ENCODE measurements around the gene ZNRF1. TPM values are rescaled to one million over a fixed set of nuclear protein-coding genes. Genes with fewer than 3 reads are reported as not detected.

ZNRF1 gene
- total RNA-seq, 4 donors from 2014 or later: 12.8 to 24.1 (median 19.0) TPM

GRCh38 chr16:75116081-75116910 is 117.5 kb downstream of the ZNRF1 start, which contains the start of gene LDHD:
Gene LDHD (minus strand): TSS chr16:75116780. CDS start chr16:75116720, 60 bp downstream.
- Histone ChIP-seq H3K9me3 (peaks cover 0 to 3% (median 0%) of the 10 kb centered on the region in 3 donors), H3K27me3 (no peaks in the 10 kb centered on the region), H3K4me1 (peaks cover 0 to 44% (median 11%) of the 10 kb centered on the region in 3 donors), H3K4me3 (peak within 1 kb of the TSS; percentile 42 to 61), H3K36me3 (peaks cover 0 to 10% of the 10 kb centered on the region in 2 donors), H3K27ac (peak within 1 kb of the TSS in 3 of 4 donors; percentile 39 to 77 (median 70))
- TF ChIP-seq POLR2AphosphoS5 (IDR thresholded peaks at IDR 0.05) (peak; percentile 86), POLR2A (IDR thresholded peaks at IDR 0.05) (peak; percentile 62 to 75), EP300 (IDR thresholded peaks at IDR 0.05) (no peak), CTCF (IDR thresholded peaks at IDR 0.05) (no peak)
- 38 to 57% methylated on average over 2 to 3 of the region's 15 CpGs for WGBS, 2 donors (ENCODE audit: low coverage in 1 of 2)
- ATAC-seq: peak; percentile 98

- H3K4me1 ChIP-seq: peaks cover 0 to 38% (median 7%) of the 10 kb centered on the region in 3 donors
- WGBS, 2 donors (ENCODE audit: low coverage in 1 of 2): 30% methylated on average over 3 of the region's 3 CpGs; no CpG with 5 or more reads in 1 of the 2 donors
- peak overlapping the region in 1 of 2 donors; percentile 61 for H3K4me3 ChIP-seq
- TF ChIP-seq POLR2A (IDR thresholded peaks at IDR 0.05): no peak
- no peak for TF ChIP-seq POLR2AphosphoS5 (IDR thresholded peaks at IDR 0.05)
- TF ChIP-seq EP300 (IDR thresholded peaks at IDR 0.05): no peak
- no peak for TF ChIP-seq CTCF (IDR thresholded peaks at IDR 0.05)
- H3K27me3 ChIP-seq: no peaks in the 10 kb centered on the region
- ATAC-seq: no peak
- H3K36me3 ChIP-seq: peaks cover 0 to 10% of the 10 kb centered on the region in 2 donors
- H3K27ac ChIP-seq: peak overlapping the region in 3 of 4 donors; percentile 15 to 70 (median 39)
- H3K9me3 ChIP-seq: peaks cover 0 to 9% (median 0%) of the 10 kb centered on the region in 3 donors
Measured at GRCh38 chr16:75116911-75117245, 118.1 kb downstream of the ZNRF1 start.

- WGBS, 2 donors (ENCODE audit: low coverage in 1 of 2): 83 to 87% methylated on average over 6 of the region's 6 CpGs
- TF ChIP-seq POLR2A (IDR thresholded peaks at IDR 0.05) (no peak), CTCF (IDR thresholded peaks at IDR 0.05) (no peak), EP300 (IDR thresholded peaks at IDR 0.05) (no peak), POLR2AphosphoS5 (IDR thresholded peaks at IDR 0.05) (no peak)
Measured at GRCh38 chr16:75118943-75119539, 120.2 kb downstream of the ZNRF1 start.

GRCh38 chr16:75120253-75120652 is 121.4 kb downstream of the ZNRF1 start:
- no peak overlapping the region for H3K4me3 ChIP-seq
- TF ChIP-seq POLR2A (IDR thresholded peaks at IDR 0.05) (no peak), POLR2AphosphoS5 (IDR thresholded peaks at IDR 0.05) (no peak), CTCF (IDR thresholded peaks at IDR 0.05) (no peak), EP300 (IDR thresholded peaks at IDR 0.05) (no peak)
- WGBS, 2 donors (ENCODE audit: low coverage in 1 of 2): 76 to 78% methylated on average over 2 to 4 of the region's 4 CpGs

More at GRCh38 chr16:75118943-75119539, 120.2 kb downstream of the ZNRF1 start:
- Histone ChIP-seq H3K27ac (no peak overlapping the region), H3K4me1 (peaks cover 0 to 25% (median 7%) of the 10 kb centered on the region in 3 donors), H3K27me3 (no peaks in the 10 kb centered on the region), H3K36me3 (peaks cover 0 to 3% of the 10 kb centered on the region in 2 donors), H3K9me3 (peaks cover 0 to 18% (median 0%) of the 10 kb centered on the region in 3 donors), H3K4me3 (no peak overlapping the region)
- no peak for ATAC-seq

More at GRCh38 chr16:75120253-75120652, 121.4 kb downstream of the ZNRF1 start:
- H3K4me1 ChIP-seq: peaks cover 0 to 21% (median 7%) of the 10 kb centered on the region in 3 donors
- peaks cover 0 to 18% (median 0%) of the 10 kb centered on the region in 3 donors for H3K9me3 ChIP-seq
- no peaks in the 10 kb centered on the region for H3K36me3 ChIP-seq
- no peak overlapping the region for H3K27ac ChIP-seq
- no peak for ATAC-seq
- H3K27me3 ChIP-seq: no peaks in the 10 kb centered on the region
